ENCODE data around the gene FBF1. TPM values are rescaled to one million over a fixed set of nuclear protein-coding genes. Genes with fewer than 3 reads are reported as not detected.

FBF1 gene
- total RNA-seq, 2 donors from 2014 or later = 18.9 to 31.3 TPM

DNA sequence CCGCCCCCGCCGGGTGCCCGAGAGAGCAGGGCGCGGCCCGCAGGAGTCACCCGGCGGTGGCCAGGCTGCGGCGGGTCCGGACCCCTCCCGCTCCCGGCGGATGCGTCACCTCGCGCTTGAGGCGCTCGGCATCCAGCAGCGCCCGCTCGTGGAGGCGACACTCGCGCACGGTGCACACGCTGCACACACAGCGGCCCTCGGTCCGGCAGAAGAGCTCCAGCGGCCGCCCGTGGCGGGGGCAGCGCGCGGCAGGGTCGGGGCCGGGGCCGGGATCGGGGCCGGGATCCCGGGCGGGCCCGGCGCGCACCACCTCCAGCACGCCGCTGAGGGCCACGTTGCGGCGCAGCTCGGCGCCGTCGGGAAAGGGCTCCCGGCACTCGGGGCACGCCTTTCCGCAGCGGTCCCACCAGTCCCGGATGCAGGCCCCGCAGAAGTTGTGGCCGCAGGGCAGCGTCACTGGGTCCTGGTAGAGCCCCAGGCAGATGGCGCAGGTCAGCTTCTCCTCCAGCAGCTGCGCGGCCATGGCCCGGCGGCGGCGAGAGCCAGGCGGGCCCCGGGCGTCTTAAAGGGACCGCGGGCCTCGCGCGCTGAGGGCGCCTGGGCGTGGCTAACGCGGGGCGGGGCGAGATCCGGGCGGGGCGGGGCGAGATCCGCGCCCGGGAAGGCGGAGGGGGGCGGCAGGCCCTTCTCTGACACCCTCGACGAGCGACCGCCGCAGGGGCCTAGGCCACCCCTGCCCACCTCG is 44.3 kb downstream of the FBF1 start, which contains the start of gene TRIM65:
TSS of gene TRIM65 (minus strand) at position 537 of the 745 bp plus-strand sequence. CDS start at position 523, 14 bp downstream.
- Histone ChIP-seq H3K4me3 (peak within 1 kb of the TSS; percentile 77 to 80), H3K36me3 (peaks cover 5 to 10% of the 10 kb centered on the region in 2 donors), H3K9me3 (no peaks in the 10 kb centered on the region), H3K4me1 (replicated peaks) (peaks cover 2% of the 10 kb centered on the region), H3K27me3 (replicated peaks; ENCODE audit: insufficient read depth) (no peaks in the 10 kb centered on the region), H3K27ac (peak within 1 kb of the TSS; percentile 81 to 92)
- WGBS = 2% methylated on average over 65 of the region's 102 CpGs
- DNase-seq (ENCODE audit: low spot score) = peak; percentile 81
- TF ChIP-seq POLR2AphosphoS5 (IDR thresholded peaks at IDR 0.05) (no peak), POLR2A (IDR thresholded peaks at IDR 0.05) (peak; percentile 74)
- TF ChIP-seq, protein P1, sequence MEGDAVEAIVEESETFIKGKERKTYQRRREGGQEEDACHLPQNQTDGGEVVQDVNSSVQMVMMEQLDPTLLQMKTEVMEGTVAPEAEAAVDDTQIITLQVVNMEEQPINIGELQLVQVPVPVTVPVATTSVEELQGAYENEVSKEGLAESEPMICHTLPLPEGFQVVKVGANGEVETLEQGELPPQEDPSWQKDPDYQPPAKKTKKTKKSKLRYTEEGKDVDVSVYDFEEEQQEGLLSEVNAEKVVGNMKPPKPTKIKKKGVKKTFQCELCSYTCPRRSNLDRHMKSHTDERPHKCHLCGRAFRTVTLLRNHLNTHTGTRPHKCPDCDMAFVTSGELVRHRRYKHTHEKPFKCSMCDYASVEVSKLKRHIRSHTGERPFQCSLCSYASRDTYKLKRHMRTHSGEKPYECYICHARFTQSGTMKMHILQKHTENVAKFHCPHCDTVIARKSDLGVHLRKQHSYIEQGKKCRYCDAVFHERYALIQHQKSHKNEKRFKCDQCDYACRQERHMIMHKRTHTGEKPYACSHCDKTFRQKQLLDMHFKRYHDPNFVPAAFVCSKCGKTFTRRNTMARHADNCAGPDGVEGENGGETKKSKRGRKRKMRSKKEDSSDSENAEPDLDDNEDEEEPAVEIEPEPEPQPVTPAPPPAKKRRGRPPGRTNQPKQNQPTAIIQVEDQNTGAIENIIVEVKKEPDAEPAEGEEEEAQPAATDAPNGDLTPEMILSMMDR (IDR thresholded peaks at IDR 0.05) = peak in 3 of 4 experiments; percentile 44 to 62 (median 54)
- intact Hi-C loops (cut with DNase I) = loop anchor here (2.0 to 5.0 kb wide), 2 partner anchors 40 to 109 kb away; no protein-coding TSS in a partner anchor

GRCh38 chr17:75895370-75896155 is 45.3 kb downstream of the FBF1 start:
- H3K27ac ChIP-seq = peak overlapping the region; percentile 81 to 92
- H3K36me3 ChIP-seq = peaks cover 0 to 10% of the 10 kb centered on the region in 2 donors
- TF ChIP-seq POLR2A (IDR thresholded peaks at IDR 0.05) = no peak
- TF ChIP-seq, protein P1 (IDR thresholded peaks at IDR 0.05) = peak in 1 of 4 experiments; percentile 15
- TF ChIP-seq POLR2AphosphoS5 (IDR thresholded peaks at IDR 0.05) = no peak
- peaks cover 2% of the 10 kb centered on the region for H3K4me1 ChIP-seq (replicated peaks)
- WGBS = 27% methylated on average over 28 of the region's 28 CpGs
- no peak for DNase-seq (ENCODE audit: low spot score)
- H3K4me3 ChIP-seq = peak overlapping the region; percentile 77 to 80
- no peaks in the 10 kb centered on the region for H3K27me3 ChIP-seq (replicated peaks; ENCODE audit: insufficient read depth)
- H3K9me3 ChIP-seq = no peaks in the 10 kb centered on the region
- intact Hi-C loops (cut with DNase I) = loop anchor here (2.0 to 5.0 kb wide), 2 partner anchors 39 to 108 kb away; no protein-coding TSS in a partner anchor

GRCh38 chr17:75894049-75894733 is 46.7 kb downstream of the FBF1 start:
- 81% methylated on average over 22 of the region's 22 CpGs for WGBS
- TF ChIP-seq, protein P1 (IDR thresholded peaks at IDR 0.05) = no peak
- no peak for TF ChIP-seq POLR2A (IDR thresholded peaks at IDR 0.05)
- Histone ChIP-seq H3K27ac (no peak overlapping the region), H3K4me3 (no peak overlapping the region), H3K27me3 (replicated peaks; ENCODE audit: insufficient read depth) (no peaks in the 10 kb centered on the region), H3K9me3 (no peaks in the 10 kb centered on the region), H3K4me1 (replicated peaks) (peaks cover 2% of the 10 kb centered on the region), H3K36me3 (peaks cover 0 to 10% of the 10 kb centered on the region in 2 donors)
- DNase-seq (ENCODE audit: low spot score) = no peak
- intact Hi-C loops (cut with DNase I) = loop anchor here (5.0 kb wide), 1 partner anchor 132 kb away; no protein-coding TSS in a partner anchor

DNA sequence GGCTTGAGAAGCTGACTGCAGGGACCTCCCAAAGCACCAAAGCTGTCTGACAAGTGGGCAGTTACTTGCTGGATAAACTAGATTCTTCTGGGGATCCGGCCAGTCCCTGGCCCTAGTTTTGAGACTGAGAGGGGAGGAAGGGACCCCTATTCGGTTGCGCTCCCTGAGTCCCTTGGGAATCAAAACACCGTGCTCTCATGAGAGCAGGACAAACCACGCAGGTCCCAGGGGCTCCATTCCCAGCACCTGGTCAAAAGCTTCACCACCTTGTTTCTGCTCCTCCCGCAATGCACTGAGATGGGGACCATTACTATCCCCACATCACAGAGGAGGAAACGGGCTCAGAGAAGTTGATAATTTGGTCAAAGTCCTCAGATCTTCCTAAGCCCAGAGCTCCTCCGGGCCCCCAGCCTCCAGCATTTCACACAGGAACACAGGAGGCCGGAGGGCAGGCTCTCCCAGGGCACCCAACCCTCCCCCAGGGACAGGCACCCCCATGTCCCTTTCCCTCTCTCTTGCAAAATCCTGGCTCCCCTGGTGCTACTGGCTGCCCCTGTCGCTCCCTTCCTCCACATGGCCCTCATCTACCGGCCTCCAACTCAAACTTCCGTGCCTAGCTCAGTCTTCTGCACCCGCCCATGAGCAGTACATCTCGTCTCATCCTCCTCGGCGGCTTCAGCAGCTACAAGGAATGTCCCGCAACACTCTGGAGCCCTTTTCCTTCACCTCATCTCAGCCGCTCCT is 47.4 kb downstream of the FBF1 start:
- Histone ChIP-seq H3K27me3 (replicated peaks; ENCODE audit: insufficient read depth) (no peaks in the 10 kb centered on the region), H3K36me3 (peaks cover 0 to 3% of the 10 kb centered on the region in 2 donors), H3K4me1 (replicated peaks) (peaks cover 2% of the 10 kb centered on the region), H3K27ac (no peak overlapping the region), H3K9me3 (no peaks in the 10 kb centered on the region), H3K4me3 (no peak overlapping the region)
- 88% methylated on average over 18 of the region's 18 CpGs for WGBS
- TF ChIP-seq POLR2AphosphoS5 (IDR thresholded peaks at IDR 0.05) (no peak), POLR2A (IDR thresholded peaks at IDR 0.05) (no peak)
- TF ChIP-seq, protein P1 (IDR thresholded peaks at IDR 0.05) = no peak
- intact Hi-C loops (cut with DNase I) = loop anchor here (5.0 kb wide), 1 partner anchor 131 kb away; no protein-coding TSS in a partner anchor
- DNase-seq (ENCODE audit: low spot score) = no peak
